Measurements from ENCODE around the gene EMID1.

GRCh38 chr22:29200901-29201300 is 4.8 kb upstream of the EMID1 start:
- TF ChIP-seq CTCF (IDR thresholded peaks at IDR 0.05) (no peak), EZH2phosphoT487 (IDR thresholded peaks at IDR 0.05) (no peak), EZH2 (IDR thresholded peaks at IDR 0.05) (no peak)

All from neural progenitor cell (in vitro differentiated cells).